Ascending aorta (tissue), 2 donors: ENCODE measurements around the gene KCNK1. TPM values are rescaled to one million over a fixed set of nuclear protein-coding genes. Genes with fewer than 3 reads are reported as not detected.

Experiments used
- DNase-seq, 2 donors: peaks; one replicate each; pipeline ENCODE4 v3.0.0-alpha.2; 2019; ENCODE audit warnings: low spot score in 2 of 2
- H3K27ac ChIP-seq, 2 donors: fragments of 200-600 bp; sonication (generic); one replicate each; pipeline ENCODE4 v1.5.1; 2016 to 2017; ENCODE audit warnings: mild to moderate bottlenecking in 1 of 2
- H3K27me3 ChIP-seq: fragments of 200-600 bp; sonication (generic); one replicate; pipeline ENCODE4 v1.5.1; 2017
- H3K36me3 ChIP-seq, 2 donors: fragments of 200-600 bp; sonication (generic); one replicate each; pipeline ENCODE4 v1.5.1; 2016
- H3K4me1 ChIP-seq, 2 donors: fragments of 200-600 bp; sonication (generic); one replicate each; pipeline ENCODE4 v1.5.1; 2016 to 2017; ENCODE audit warnings: mild to moderate bottlenecking in 1 of 2
- H3K4me3 ChIP-seq, 2 donors: fragments of 200-600 bp; sonication (generic); one replicate each; pipeline ENCODE4 v1.5.1; 2016 to 2017; ENCODE audit warnings: mild to moderate bottlenecking in 1 of 2
- H3K9me3 ChIP-seq, 2 donors: fragments of 200-600 bp; sonication (generic); one replicate each; pipeline ENCODE4 v1.5.1; 2016
- intact Hi-C: fragments of 100-400 bp; cut with DNase I; formaldehyde crosslinking; loops from one replicate; pipeline ENCODE4 v1.15.1; 2023
- total RNA-seq: library from RNA; depleted of rRNA; stranded (reverse); fragments of >200 nt; gene quantifications from one replicate; pipeline ENCODE4 v1.1.0, GENCODE V29; 2016
- TF ChIP-seq, protein P1 (sequence below), 3 experiments: fragments of 200-600 bp in 2 of 3; fragments of 450-650 bp in 1 of 3; sonication (generic) in 2 of 3; IDR thresholded peaks; one replicate each; pipeline ENCODE4 v1.5.1; 2016 to 2019; ENCODE audit warnings: antibody characterized with exemption in 3 of 3, mild to moderate bottlenecking in 1 of 3, moderate library complexity in 1 of 3

The KCNK1 gene
- total RNA-seq, 1 donor from 2014 or later, result 1.4 TPM

DNA sequence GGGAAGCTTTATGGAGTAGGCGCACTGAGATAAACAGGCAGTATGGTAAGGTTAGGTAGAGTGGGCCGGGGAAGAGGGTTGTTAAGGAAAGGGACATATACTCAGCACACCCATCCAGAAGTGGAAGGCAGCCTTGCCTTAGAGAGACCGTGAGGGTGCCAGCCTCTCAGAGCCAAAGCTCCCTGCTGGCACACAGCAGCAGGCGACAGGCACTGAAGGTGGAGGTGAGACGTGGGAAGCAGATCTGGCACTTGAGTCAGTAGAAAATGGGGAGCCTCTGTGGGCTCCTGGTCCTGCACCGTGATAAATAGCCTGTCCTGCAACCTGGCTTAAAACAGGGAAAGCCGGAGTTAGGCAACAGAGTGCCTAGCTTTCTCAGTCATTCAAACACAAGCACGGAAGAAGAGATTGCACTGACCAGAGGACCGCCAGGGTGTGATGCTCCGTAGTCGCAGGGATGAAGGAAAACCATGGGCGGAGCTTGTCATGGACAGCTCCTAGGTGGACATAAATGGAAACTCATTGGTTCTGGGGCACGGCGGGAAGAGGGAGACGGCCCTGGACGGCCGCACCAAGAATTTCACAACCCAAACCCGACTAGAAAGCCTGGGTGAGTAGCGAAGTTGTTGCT is 15.5 kb downstream of the KCNK1 start:
- intact Hi-C loops, result no loop called here
- H3K4me1 ChIP-seq, result no peaks in the 10 kb centered on the region

DNA sequence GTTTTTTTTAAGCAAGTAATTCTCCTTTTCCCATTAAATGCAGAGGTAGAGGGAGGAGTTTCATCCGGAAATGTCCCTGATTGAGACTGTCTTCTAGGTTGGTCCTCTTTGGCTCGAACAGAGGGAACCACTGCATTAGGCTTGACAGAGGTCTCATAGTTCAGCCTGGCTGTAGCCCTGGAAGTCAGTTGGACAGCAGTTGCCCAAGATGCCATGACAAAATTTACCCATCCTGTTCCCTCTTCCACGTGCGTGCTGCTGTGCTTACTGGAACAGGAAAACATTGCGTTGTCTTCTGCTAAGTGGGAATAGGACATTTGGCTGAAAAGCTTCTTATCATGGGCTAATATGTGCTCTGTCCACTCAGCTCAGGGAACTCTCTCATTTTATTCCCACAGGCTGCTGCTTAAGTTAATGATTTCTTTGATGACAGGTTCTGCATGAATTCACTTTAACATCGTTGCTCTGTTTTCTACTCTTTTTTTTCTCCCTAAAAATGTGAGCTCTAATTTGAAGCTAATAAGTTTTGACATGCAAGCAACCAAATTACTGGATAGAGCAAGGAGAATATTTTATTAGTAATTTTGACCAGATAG is 18.0 kb downstream of the KCNK1 start:
- peaks cover 0 to 3% of the 10 kb centered on the region in 2 donors for H3K36me3 ChIP-seq
- H3K27ac ChIP-seq, result no peak overlapping the region
- intact Hi-C loops, result no loop called here
- H3K9me3 ChIP-seq, result no peaks in the 10 kb centered on the region
- H3K4me3 ChIP-seq, result no peak overlapping the region
- H3K4me1 ChIP-seq, result no peaks in the 10 kb centered on the region
- DNase-seq, result no peak
- TF ChIP-seq, protein P1, sequence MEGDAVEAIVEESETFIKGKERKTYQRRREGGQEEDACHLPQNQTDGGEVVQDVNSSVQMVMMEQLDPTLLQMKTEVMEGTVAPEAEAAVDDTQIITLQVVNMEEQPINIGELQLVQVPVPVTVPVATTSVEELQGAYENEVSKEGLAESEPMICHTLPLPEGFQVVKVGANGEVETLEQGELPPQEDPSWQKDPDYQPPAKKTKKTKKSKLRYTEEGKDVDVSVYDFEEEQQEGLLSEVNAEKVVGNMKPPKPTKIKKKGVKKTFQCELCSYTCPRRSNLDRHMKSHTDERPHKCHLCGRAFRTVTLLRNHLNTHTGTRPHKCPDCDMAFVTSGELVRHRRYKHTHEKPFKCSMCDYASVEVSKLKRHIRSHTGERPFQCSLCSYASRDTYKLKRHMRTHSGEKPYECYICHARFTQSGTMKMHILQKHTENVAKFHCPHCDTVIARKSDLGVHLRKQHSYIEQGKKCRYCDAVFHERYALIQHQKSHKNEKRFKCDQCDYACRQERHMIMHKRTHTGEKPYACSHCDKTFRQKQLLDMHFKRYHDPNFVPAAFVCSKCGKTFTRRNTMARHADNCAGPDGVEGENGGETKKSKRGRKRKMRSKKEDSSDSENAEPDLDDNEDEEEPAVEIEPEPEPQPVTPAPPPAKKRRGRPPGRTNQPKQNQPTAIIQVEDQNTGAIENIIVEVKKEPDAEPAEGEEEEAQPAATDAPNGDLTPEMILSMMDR (IDR thresholded peaks at IDR 0.05), result no peak
- H3K27me3 ChIP-seq, result no peaks in the 10 kb centered on the region

More for the DNA sequence above, 15.5 kb downstream of the KCNK1 start:
- Histone ChIP-seq H3K27me3 (no peaks in the 10 kb centered on the region), H3K4me3 (no peak overlapping the region), H3K27ac (no peak overlapping the region), H3K9me3 (no peaks in the 10 kb centered on the region), H3K36me3 (peaks cover 0 to 3% of the 10 kb centered on the region in 2 donors)
- TF ChIP-seq, protein P1 (IDR thresholded peaks at IDR 0.05), result no peak
- DNase-seq, result no peak

GRCh38 chr1:233632436-233632835 is 18.5 kb downstream of the KCNK1 start:
- H3K27me3 ChIP-seq, result no peaks in the 10 kb centered on the region
- no peaks in the 10 kb centered on the region for H3K9me3 ChIP-seq
- TF ChIP-seq, protein P1 (IDR thresholded peaks at IDR 0.05), result no peak
- no peaks in the 10 kb centered on the region for H3K4me1 ChIP-seq
- H3K27ac ChIP-seq, result no peak overlapping the region
- intact Hi-C loops, result no loop called here
- DNase-seq, result no peak
- no peak overlapping the region for H3K4me3 ChIP-seq
- H3K36me3 ChIP-seq, result peaks cover 0 to 3% of the 10 kb centered on the region in 2 donors

DNA sequence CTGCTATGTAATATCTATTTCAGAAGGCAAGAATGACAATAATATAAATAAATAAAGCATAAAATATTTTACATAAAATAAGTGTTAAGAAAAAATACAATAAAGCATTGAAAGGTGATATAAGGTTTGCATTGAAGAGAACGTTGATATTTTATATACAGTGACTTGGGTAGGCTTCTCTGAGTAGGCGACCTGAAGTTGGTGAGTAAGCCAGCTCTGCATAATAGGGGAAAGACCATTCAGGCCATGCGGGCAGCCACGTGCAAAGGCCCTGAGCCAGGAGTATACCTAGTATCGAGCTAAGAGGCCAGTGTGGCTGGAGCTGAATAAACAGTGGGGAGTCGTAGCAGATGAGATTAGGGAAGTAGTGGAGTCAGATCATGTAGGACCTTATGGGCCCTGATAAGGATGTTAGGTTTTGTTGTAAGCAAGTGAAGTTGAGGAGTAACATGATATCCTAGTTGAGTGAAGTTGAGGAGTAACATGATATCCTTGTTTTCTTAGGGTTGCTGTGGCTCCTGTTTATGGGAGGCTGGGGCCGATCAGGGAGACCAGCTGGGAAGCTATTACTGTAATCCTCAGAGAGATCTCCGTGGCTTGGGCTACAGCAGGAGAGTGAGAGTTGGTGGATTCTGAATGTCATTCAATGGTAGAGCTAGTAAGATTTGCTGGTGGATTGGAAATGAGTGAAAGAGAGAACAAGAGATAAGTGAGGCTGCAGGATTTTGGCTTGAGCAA is 22.0 kb downstream of the KCNK1 start:
- no peak overlapping the region for H3K27ac ChIP-seq
- no peaks in the 10 kb centered on the region for H3K27me3 ChIP-seq
- no peaks in the 10 kb centered on the region for H3K36me3 ChIP-seq
- H3K4me1 ChIP-seq, result no peaks in the 10 kb centered on the region
- TF ChIP-seq, protein P1 (IDR thresholded peaks at IDR 0.05), result no peak
- no peaks in the 10 kb centered on the region for H3K9me3 ChIP-seq
- no peak overlapping the region for H3K4me3 ChIP-seq
- intact Hi-C loops, result no loop called here
- DNase-seq, result no peak

- no peaks in the 10 kb centered on the region for H3K27me3 ChIP-seq
- no peaks in the 10 kb centered on the region for H3K4me1 ChIP-seq
- H3K9me3 ChIP-seq, result no peaks in the 10 kb centered on the region
- H3K27ac ChIP-seq, result no peak overlapping the region
- TF ChIP-seq, protein P1 (IDR thresholded peaks at IDR 0.05), result no peak
- intact Hi-C loops, result no loop called here
- no peak for DNase-seq
- no peaks in the 10 kb centered on the region for H3K36me3 ChIP-seq
- H3K4me3 ChIP-seq, result no peak overlapping the region
Measured at GRCh38 chr1:233636503-233636877, 22.6 kb downstream of the KCNK1 start.
